Measurements from ENCODE around the gene UNK. TPM values are rescaled to one million over a fixed set of nuclear protein-coding genes. Genes with fewer than 3 reads are reported as not detected.

Gene UNK
- total RNA-seq, 1 donor from 2014 or later, result 16.7 TPM

DNA sequence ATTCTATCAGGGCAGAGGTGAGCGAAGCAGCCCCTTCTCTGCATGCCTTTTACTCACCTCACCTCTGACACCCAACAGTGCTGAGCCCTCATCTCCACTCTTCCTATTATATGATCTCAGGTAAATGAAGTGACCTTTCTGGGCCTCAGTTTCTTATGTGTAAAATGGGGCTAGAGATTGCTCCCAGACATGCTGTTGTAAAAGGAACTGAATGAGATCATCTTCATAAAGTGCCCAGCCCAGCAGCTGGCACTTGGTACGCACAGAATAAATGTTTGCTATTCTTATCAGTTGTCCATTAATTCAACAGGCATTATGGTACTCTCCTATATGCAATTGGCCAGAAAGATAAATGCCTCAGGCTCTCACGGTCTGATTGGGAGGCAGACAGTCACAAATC lies 15.1 kb upstream of the UNK start:
- FAIRE-seq (no peak), DNase-seq (ENCODE audit: low read depth) (no peak)
- no peak overlapping the region for H3K4me2 ChIP-seq (ENCODE audit: low read length)
- H3K27ac Mint-ChIP-seq (ENCODE audit: unreplicated experiment), result no peak overlapping the region
- H3K36me3 Mint-ChIP-seq (ENCODE audit: low read depth, unreplicated experiment), result peaks cover 2% of the 10 kb centered on the region
- no peaks in the 10 kb centered on the region for H3K27me3 ChIP-seq (ENCODE audit: insufficient read depth, low read length)
- H3K36me3 ChIP-seq (ENCODE audit: insufficient read depth, low read length), result no peaks in the 10 kb centered on the region
- no peaks in the 10 kb centered on the region for H3K27me3 Mint-ChIP-seq (ENCODE audit: low read depth, unreplicated experiment)
- H4K20me1 ChIP-seq (ENCODE audit: insufficient read depth, low read length), result peaks cover 5% of the 10 kb centered on the region
- no peaks in the 10 kb centered on the region for H3K9me3 ChIP-seq (ENCODE audit: insufficient read depth, low read depth, low read length)
- peaks cover 1% of the 10 kb centered on the region for H3K9me3 Mint-ChIP-seq (ENCODE audit: unreplicated experiment)
- H3K9ac ChIP-seq (ENCODE audit: low read length), result no peak overlapping the region
- no peak overlapping the region for H3K4me3 Mint-ChIP-seq (ENCODE audit: unreplicated experiment)
- peaks cover 3% of the 10 kb centered on the region for H3K4me1 Mint-ChIP-seq (ENCODE audit: low read depth, unreplicated experiment)
- H3K4me1 ChIP-seq (ENCODE audit: insufficient read depth, low read length), result peaks cover under 1% of the 10 kb centered on the region
- no peaks in the 10 kb centered on the region for H3K79me2 ChIP-seq (ENCODE audit: insufficient read depth, low read length)
- TF ChIP-seq, protein P1, sequence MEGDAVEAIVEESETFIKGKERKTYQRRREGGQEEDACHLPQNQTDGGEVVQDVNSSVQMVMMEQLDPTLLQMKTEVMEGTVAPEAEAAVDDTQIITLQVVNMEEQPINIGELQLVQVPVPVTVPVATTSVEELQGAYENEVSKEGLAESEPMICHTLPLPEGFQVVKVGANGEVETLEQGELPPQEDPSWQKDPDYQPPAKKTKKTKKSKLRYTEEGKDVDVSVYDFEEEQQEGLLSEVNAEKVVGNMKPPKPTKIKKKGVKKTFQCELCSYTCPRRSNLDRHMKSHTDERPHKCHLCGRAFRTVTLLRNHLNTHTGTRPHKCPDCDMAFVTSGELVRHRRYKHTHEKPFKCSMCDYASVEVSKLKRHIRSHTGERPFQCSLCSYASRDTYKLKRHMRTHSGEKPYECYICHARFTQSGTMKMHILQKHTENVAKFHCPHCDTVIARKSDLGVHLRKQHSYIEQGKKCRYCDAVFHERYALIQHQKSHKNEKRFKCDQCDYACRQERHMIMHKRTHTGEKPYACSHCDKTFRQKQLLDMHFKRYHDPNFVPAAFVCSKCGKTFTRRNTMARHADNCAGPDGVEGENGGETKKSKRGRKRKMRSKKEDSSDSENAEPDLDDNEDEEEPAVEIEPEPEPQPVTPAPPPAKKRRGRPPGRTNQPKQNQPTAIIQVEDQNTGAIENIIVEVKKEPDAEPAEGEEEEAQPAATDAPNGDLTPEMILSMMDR (IDR thresholded peaks at IDR 0.05; ENCODE audit: insufficient read depth, low read depth, low read length), result no peak
- TF ChIP-seq EZH2 (IDR thresholded peaks at IDR 0.05; ENCODE audit: insufficient read depth, low read length), result no peak
- H2AFZ ChIP-seq (ENCODE audit: low read depth, low read length), result no peak overlapping the region
- H3K4me3 ChIP-seq (ENCODE audit: insufficient read depth, low read depth, low read length), result no peak overlapping the region
- H3K27ac ChIP-seq (ENCODE audit: low read depth, low read length), result no peak overlapping the region

DNA sequence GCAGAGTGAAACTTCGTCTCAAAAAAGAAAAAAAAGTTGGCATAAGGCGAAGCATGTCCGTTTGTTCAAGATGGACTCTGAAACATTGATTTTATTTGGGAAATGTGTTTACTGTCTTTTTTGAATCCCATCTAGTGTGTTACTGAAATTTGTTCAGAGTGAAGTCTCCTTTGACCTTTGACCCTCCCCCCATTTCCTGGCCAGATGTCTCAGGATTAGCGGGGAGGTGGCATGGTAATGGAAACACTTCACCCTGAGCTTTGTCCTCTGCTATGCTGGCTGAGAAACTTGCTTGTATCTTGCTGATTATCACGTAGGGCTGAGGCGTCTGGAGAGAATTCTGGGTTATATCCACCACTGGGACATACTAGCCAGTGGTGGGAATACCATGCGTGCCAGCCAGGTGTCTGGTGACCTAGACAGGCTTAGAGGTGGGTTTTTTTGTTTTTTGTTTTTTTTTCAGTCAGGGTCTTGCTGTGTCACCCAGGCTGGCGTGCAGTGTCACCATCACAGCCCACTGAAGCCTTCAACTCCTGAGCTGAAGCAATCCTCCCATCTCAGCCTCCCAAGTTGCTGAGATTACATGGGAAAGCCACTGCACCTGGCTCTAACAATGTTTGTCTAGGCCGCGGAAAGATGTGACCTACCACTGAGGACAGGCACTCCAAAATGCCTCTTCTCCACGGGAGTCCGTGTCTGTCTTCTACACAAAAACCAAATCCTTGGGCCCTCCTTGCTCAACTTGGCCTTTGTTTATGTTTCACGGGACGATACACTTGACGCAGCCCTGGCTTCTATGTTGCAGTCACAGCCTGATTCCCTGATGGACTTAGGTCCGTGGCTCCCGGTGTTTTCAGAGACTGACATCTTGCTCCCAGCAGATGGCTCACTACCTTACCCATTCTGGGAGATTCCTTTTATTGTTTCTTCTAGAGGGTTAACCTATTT lies 13.0 kb upstream of the UNK start:
- Mint-ChIP-seq H3K27me3 (ENCODE audit: low read depth, unreplicated experiment) (no peaks in the 10 kb centered on the region), H3K27ac (ENCODE audit: unreplicated experiment) (peak overlapping the region; percentile 15), H3K4me3 (ENCODE audit: unreplicated experiment) (no peak overlapping the region), H3K36me3 (ENCODE audit: low read depth, unreplicated experiment) (peaks cover 4% of the 10 kb centered on the region), H3K4me1 (ENCODE audit: low read depth, unreplicated experiment) (peaks cover 4% of the 10 kb centered on the region), H3K9me3 (ENCODE audit: unreplicated experiment) (peaks cover 1% of the 10 kb centered on the region)
- FAIRE-seq, result no peak
- DNase-seq (ENCODE audit: low read depth), result no peak
- Histone ChIP-seq H3K9me3 (ENCODE audit: insufficient read depth, low read depth, low read length) (no peaks in the 10 kb centered on the region), H3K27me3 (ENCODE audit: insufficient read depth, low read length) (no peaks in the 10 kb centered on the region), H3K4me3 (ENCODE audit: insufficient read depth, low read depth, low read length) (no peak overlapping the region), H3K27ac (ENCODE audit: low read depth, low read length) (no peak overlapping the region), H4K20me1 (ENCODE audit: insufficient read depth, low read length) (peaks cover 25% of the 10 kb centered on the region), H2AFZ (ENCODE audit: low read depth, low read length) (no peak overlapping the region), H3K36me3 (ENCODE audit: insufficient read depth, low read length) (peaks cover 3% of the 10 kb centered on the region), H3K4me1 (ENCODE audit: insufficient read depth, low read length) (peaks cover 2% of the 10 kb centered on the region), H3K4me2 (ENCODE audit: low read length) (no peak overlapping the region), H3K79me2 (ENCODE audit: insufficient read depth, low read length) (peaks cover 5% of the 10 kb centered on the region), H3K9ac (ENCODE audit: low read length) (no peak overlapping the region)
- no peak for TF ChIP-seq EZH2 (IDR thresholded peaks at IDR 0.05; ENCODE audit: insufficient read depth, low read length)
- TF ChIP-seq, protein P1 (IDR thresholded peaks at IDR 0.05; ENCODE audit: insufficient read depth, low read depth, low read length), result no peak

All from astrocyte (in vitro differentiated cells and primary cell).